Liver (tissue), 9 donors: ENCODE measurements around the gene TACC2. TPM values are rescaled to one million over a fixed set of nuclear protein-coding genes. Genes with fewer than 3 reads are reported as not detected.

Experiments used
- DNase-seq: peaks from one replicate; pipeline ENCODE4 v3.0.0-alpha.2; 2017; ENCODE audit warnings: low spot score
- H3K27ac ChIP-seq, 2 donors: one replicate each; pipeline ENCODE4 v1.7.0; 2013; ENCODE audit warnings: inconsistent platforms in 2 of 2, low read length in 2 of 2, control low read depth in 1 of 2, low read depth in 1 of 2, mild to moderate bottlenecking in 1 of 2
- H3K27me3 ChIP-seq, 4 donors: one replicate each; pipeline versions ENCODE4 v1.6.1 to v1.7.0; 2013; ENCODE audit warnings: low read length in 3 of 4, inconsistent platforms in 1 of 4, mild to moderate bottlenecking in 1 of 4, moderate library complexity in 1 of 4; ENCODE audit not compliant: control insufficient read depth in 4 of 4, insufficient read depth in 4 of 4
- H3K36me3 ChIP-seq, 4 donors: one replicate each; pipeline versions ENCODE4 v1.6.1 to v1.7.0; 2013; ENCODE audit warnings: low read length in 3 of 4, mild to moderate bottlenecking in 3 of 4, low read depth in 1 of 4, moderate library complexity in 1 of 4; ENCODE audit not compliant: control insufficient read depth in 4 of 4, insufficient read depth in 3 of 4
- H3K4me1 ChIP-seq, 4 donors: one replicate each; pipeline versions ENCODE4 v1.6.1 to v1.7.0; 2013; ENCODE audit warnings: low read length in 3 of 4, mild to moderate bottlenecking in 3 of 4, moderate library complexity in 1 of 4; ENCODE audit not compliant: control insufficient read depth in 4 of 4, insufficient read depth in 4 of 4
- H3K4me3 ChIP-seq, 3 donors: one replicate each; pipeline versions ENCODE4 v1.6.1 to v1.7.0; 2013; ENCODE audit warnings: low read length in 3 of 3, control low read depth in 1 of 3, low read depth in 1 of 3, mild to moderate bottlenecking in 1 of 3
- H3K9ac ChIP-seq, 2 donors: one replicate each; pipeline ENCODE4 v1.7.0; 2013; ENCODE audit warnings: low read length in 2 of 2, mild to moderate bottlenecking in 2 of 2, moderate library complexity in 2 of 2, control low read depth in 1 of 2, low read depth in 1 of 2
- H3K9me3 ChIP-seq, 4 donors: one replicate each; pipeline versions ENCODE4 v1.6.1 to v1.7.0; 2013; ENCODE audit warnings: low read length in 3 of 4; ENCODE audit not compliant: control insufficient read depth in 4 of 4
- ATF3 ChIP-seq: IDR thresholded peaks from 2 replicates; pipeline ENCODE4 v1.6.1; 2016; ENCODE audit warnings: antibody characterized with exemption
- CTCF ChIP-seq: fragments of 150-350 bp; IDR thresholded peaks from 2 replicates; pipeline ENCODE4 v1.5.1; 2017; ENCODE audit warnings: improper control_type of control experiment, low read depth, low read length; ENCODE audit not compliant: missing input control
- EGR1 ChIP-seq, 2 donors: IDR thresholded peaks; 2 replicates each; pipeline ENCODE4 v1.6.1; 2016 to 2018; ENCODE audit warnings: antibody characterized with exemption in 2 of 2, low read depth in 2 of 2
- FOXA1 ChIP-seq: IDR thresholded peaks from 2 replicates; pipeline ENCODE4 v1.6.1; 2016; ENCODE audit warnings: antibody characterized with exemption
- FOXA2 ChIP-seq: IDR thresholded peaks from 2 replicates; pipeline ENCODE4 v1.6.1; 2016; ENCODE audit warnings: antibody characterized with exemption
- GABPA ChIP-seq, 2 donors: IDR thresholded peaks in 1 of 2; conservative IDR thresholded peaks in 1 of 2; 2 replicates each; pipeline ENCODE4 v1.6.1; 2016; ENCODE audit warnings: antibody characterized with exemption in 2 of 2, mild to moderate bottlenecking in 1 of 2, moderate library complexity in 1 of 2
- HNF4A ChIP-seq, 2 donors: conservative IDR thresholded peaks; 2 replicates each; pipeline ENCODE4 v1.6.1; 2016; ENCODE audit warnings: antibody characterized with exemption in 2 of 2, mild to moderate bottlenecking in 2 of 2
- HNF4G ChIP-seq: IDR thresholded peaks from 2 replicates; pipeline ENCODE4 v1.6.1; 2016; ENCODE audit warnings: antibody characterized with exemption
- JUND ChIP-seq, 2 donors: IDR thresholded peaks; 2 replicates each; pipeline ENCODE4 v1.6.1; 2016; ENCODE audit warnings: antibody characterized with exemption in 2 of 2
- MAX ChIP-seq: IDR thresholded peaks from 2 replicates; pipeline ENCODE4 v1.6.1; 2016; ENCODE audit warnings: antibody characterized with exemption
- NR2F2 ChIP-seq: IDR thresholded peaks from 2 replicates; pipeline ENCODE4 v1.6.1; 2016; ENCODE audit warnings: antibody characterized with exemption
- RAD21 ChIP-seq, 2 donors: IDR thresholded peaks; 2 replicates each; pipeline ENCODE4 v1.6.1; 2016; ENCODE audit warnings: antibody characterized with exemption in 2 of 2, mild to moderate bottlenecking in 2 of 2
- REST ChIP-seq: IDR thresholded peaks from 2 replicates; pipeline ENCODE4 v1.6.1; 2016; ENCODE audit warnings: antibody characterized with exemption, mild to moderate bottlenecking
- RXRA ChIP-seq, 2 donors: IDR thresholded peaks; 2 replicates each; pipeline ENCODE4 v1.6.1; 2017 to 2018; ENCODE audit warnings: antibody characterized with exemption in 2 of 2, mild to moderate bottlenecking in 1 of 2
- SP1 ChIP-seq: IDR thresholded peaks from 2 replicates; pipeline ENCODE4 v1.6.1; 2018; ENCODE audit warnings: antibody characterized with exemption, mild to moderate bottlenecking
- TAF1 ChIP-seq: conservative IDR thresholded peaks from 2 replicates; pipeline ENCODE4 v1.6.1; 2016; ENCODE audit warnings: antibody characterized with exemption, mild to moderate bottlenecking
- YY1 ChIP-seq: IDR thresholded peaks from 2 replicates; pipeline ENCODE4 v1.6.1; 2016; ENCODE audit warnings: antibody characterized with exemption, mild to moderate bottlenecking
- WGBS: extraction: QIAGEN DNeasy Blood & Tissue Kit; methylation state at CpG from one replicate; pipeline ENCODE4 v1.1.7; 2013; 5-methylcytosine and 5-hydroxymethylcytosine counted together
- polyA plus RNA-seq, 2 donors: library from polyadenylated mRNA; stranded (reverse) in 1 of 2; unstranded in 1 of 2; fragments of 200-250 nt in 1 of 2; fragments of >200 nt in 1 of 2; fragmentation: Nextera tagmentation in 1 of 2; extraction: Ambion mirVana in 1 of 2; gene quantifications; one replicate each; pipeline versions ENCODE4 v1.2.1 to v1.2.3, GENCODE V29; 2013 to 2015
- total RNA-seq, 2 donors: library from RNA; depleted of rRNA; stranded (reverse); fragments of >200 nt; gene quantifications; one replicate each; pipeline ENCODE4 v1.2.3, GENCODE V29; 2014
- TF ChIP-seq, protein P1 (sequence below): IDR thresholded peaks from 2 replicates; pipeline ENCODE4 v1.6.1; 2016; ENCODE audit warnings: antibody characterized with exemption
- donor health status: healthy.
- donor health status: healthy.
- donor health status: healthy.
- donor health status: healthy.
- donor health status: healthy.

TACC2 gene
- total and polyA plus RNA-seq, 4 donors, result 1.5 to 9.1 (median 7.8) TPM

GRCh38 chr10:122267849-122268737 is 279.1 kb downstream of the TACC2 start:
- TF ChIP-seq SP1 (no peak), EGR1 (IDR thresholded peaks at IDR 0.05; ENCODE audit: low read depth in 2 of 2) (no peak), REST (no peak), GABPA (IDR thresholded peaks at IDR 0.05 in 1 of 2, conservative IDR thresholded peaks at IDR 0.05 in 1 of 2) (no peak), MAX (no peak), FOXA1 (no peak), RXRA (IDR thresholded peaks at IDR 0.05) (no peak), JUND (IDR thresholded peaks at IDR 0.05) (peak in 1 of 2 donors; percentile 31), HNF4A (conservative IDR thresholded peaks at IDR 0.05) (peak in 1 of 2 donors; percentile 21), RAD21 (IDR thresholded peaks at IDR 0.05) (peak; percentile 67 to 77), ATF3 (no peak), YY1 (no peak), HNF4G (no peak), TAF1 (no peak), NR2F2 (no peak), FOXA2 (no peak), CTCF (peak; percentile 84)
- TF ChIP-seq, protein P1, sequence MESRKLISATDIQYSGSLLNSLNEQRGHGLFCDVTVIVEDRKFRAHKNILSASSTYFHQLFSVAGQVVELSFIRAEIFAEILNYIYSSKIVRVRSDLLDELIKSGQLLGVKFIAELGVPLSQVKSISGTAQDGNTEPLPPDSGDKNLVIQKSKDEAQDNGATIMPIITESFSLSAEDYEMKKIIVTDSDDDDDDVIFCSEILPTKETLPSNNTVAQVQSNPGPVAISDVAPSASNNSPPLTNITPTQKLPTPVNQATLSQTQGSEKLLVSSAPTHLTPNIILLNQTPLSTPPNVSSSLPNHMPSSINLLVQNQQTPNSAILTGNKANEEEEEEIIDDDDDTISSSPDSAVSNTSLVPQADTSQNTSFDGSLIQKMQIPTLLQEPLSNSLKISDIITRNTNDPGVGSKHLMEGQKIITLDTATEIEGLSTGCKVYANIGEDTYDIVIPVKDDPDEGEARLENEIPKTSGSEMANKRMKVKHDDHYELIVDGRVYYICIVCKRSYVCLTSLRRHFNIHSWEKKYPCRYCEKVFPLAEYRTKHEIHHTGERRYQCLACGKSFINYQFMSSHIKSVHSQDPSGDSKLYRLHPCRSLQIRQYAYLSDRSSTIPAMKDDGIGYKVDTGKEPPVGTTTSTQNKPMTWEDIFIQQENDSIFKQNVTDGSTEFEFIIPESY, result no peak
- DNase-seq, result peak; percentile 56
- 47% methylated on average over 14 of the region's 14 CpGs for WGBS
- Histone ChIP-seq H3K4me1 (no peaks in the 10 kb centered on the region), H3K27ac (no peak overlapping the region), H3K9ac (no peak overlapping the region), H3K9me3 (no peaks in the 10 kb centered on the region), H3K36me3 (no peaks in the 10 kb centered on the region), H3K27me3 (no peaks in the 10 kb centered on the region), H3K4me3 (no peak overlapping the region)
